ENCODE measurements around the gene PCDHGB2.
"Not testable (repeated sequence)": the region's sequence is repeated elsewhere in the genome, so short reads cannot be mapped to it uniquely, and the experiment has no call there.

Gene PCDHGB2

DNA sequence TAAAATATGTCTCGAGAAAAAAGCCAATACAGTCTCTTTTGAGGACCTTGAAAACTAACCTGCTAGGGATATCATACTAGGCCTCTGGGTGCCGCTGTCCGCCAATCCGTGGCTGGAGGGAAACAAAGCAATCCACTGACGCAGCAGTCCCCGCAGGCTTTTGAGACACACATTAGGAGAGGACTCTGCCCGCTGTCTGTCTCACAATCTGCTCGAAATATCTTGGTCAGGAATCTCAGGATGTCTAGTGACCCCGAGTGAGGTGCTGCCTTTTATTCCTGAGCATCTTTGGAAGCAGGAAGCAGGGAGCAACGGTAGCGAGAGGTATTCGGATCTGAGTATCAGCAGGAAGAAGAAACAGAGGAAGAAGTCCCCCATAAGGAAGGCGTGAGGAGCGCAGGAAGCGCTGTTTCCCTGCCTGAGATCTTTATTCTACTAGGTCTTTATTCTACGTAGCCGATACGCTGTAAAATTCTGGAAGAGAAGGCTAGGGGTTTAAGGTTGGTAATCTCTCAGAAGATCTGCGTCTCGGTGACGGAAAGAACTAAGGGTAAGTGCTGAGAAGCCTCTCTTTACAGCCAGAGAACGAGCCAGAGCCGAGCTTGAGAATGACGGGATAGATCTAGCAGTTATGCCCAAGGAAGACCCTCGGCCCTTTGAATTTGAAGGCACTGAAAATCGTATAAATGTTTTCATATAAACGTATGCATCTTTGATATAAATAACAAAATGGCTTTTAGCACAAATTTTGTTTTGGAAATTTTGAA lies 33.5 kb upstream of the PCDHGB2 start:
- peak; percentile 39 for DNase-seq (ENCODE audit: low read depth)
- H3K4me3 ChIP-seq (ENCODE audit: control insufficient read depth, low read depth, low read length): peak overlapping the region; percentile 43
- TF ChIP-seq, protein P1, sequence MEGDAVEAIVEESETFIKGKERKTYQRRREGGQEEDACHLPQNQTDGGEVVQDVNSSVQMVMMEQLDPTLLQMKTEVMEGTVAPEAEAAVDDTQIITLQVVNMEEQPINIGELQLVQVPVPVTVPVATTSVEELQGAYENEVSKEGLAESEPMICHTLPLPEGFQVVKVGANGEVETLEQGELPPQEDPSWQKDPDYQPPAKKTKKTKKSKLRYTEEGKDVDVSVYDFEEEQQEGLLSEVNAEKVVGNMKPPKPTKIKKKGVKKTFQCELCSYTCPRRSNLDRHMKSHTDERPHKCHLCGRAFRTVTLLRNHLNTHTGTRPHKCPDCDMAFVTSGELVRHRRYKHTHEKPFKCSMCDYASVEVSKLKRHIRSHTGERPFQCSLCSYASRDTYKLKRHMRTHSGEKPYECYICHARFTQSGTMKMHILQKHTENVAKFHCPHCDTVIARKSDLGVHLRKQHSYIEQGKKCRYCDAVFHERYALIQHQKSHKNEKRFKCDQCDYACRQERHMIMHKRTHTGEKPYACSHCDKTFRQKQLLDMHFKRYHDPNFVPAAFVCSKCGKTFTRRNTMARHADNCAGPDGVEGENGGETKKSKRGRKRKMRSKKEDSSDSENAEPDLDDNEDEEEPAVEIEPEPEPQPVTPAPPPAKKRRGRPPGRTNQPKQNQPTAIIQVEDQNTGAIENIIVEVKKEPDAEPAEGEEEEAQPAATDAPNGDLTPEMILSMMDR (IDR thresholded peaks at IDR 0.05; ENCODE audit: control insufficient read depth, insufficient read depth, low read depth, low read length, missing control alignments): peak; percentile 85

- H3K4me3 ChIP-seq (ENCODE audit: control insufficient read depth, low read depth, low read length): no peak overlapping the region
- DNase-seq (ENCODE audit: low read depth): no peak
- TF ChIP-seq, protein P1 (IDR thresholded peaks at IDR 0.05; ENCODE audit: control insufficient read depth, insufficient read depth, low read depth, low read length, missing control alignments): no peak
Observed at GRCh38 chr5:141328231-141328630, 31.6 kb upstream of the PCDHGB2 start.

GRCh38 chr5:141330299-141331080 lies 29.3 kb upstream of the PCDHGB2 start, which contains the start of gene PCDHGA1:
TSS of gene PCDHGA1 (plus strand) at chr5:141330514.
- DNase-seq (ENCODE audit: low read depth): peak; percentile 46
- TF ChIP-seq, protein P1 (IDR thresholded peaks at IDR 0.05; ENCODE audit: control insufficient read depth, insufficient read depth, low read depth, low read length, missing control alignments): peak; percentile 74
- H3K4me3 ChIP-seq (ENCODE audit: control insufficient read depth, low read depth, low read length): peak within 1 kb of the TSS; percentile 45

DNA sequence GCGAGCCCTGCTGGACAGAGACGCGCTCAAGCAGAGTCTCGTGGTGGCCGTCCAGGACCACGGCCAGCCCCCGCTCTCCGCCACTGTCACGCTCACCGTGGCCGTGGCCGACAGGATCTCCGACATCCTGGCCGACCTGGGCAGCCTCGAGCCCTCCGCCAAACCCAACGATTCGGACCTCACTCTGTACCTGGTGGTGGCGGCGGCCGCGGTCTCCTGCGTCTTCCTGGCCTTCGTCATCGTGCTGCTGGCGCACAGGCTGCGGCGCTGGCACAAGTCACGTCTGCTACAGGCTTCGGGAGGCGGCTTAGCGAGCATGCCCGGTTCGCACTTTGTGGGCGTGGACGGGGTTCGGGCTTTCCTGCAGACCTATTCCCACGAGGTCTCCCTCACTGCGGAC lies 27.2 kb upstream of the PCDHGB2 start:
- DNase-seq (ENCODE audit: low read depth); H3K4me3 ChIP-seq (ENCODE audit: control insufficient read depth, low read depth, low read length): not testable (repeated sequence)

GRCh38 chr5:141338538-141339306 lies 21.1 kb upstream of the PCDHGB2 start, which contains the start of gene PCDHGA2:
TSS of gene PCDHGA2 (plus strand) at chr5:141338760.
- TF ChIP-seq, protein P1 (IDR thresholded peaks at IDR 0.05; ENCODE audit: control insufficient read depth, insufficient read depth, low read depth, low read length, missing control alignments): peak; percentile 73
- DNase-seq (ENCODE audit: low read depth): no peak
- H3K4me3 ChIP-seq (ENCODE audit: control insufficient read depth, low read depth, low read length): peak within 1 kb of the TSS; percentile 53

- not testable (repeated sequence) for H3K4me3 ChIP-seq (ENCODE audit: control insufficient read depth, low read depth, low read length); DNase-seq (ENCODE audit: low read depth)
Observed at GRCh38 chr5:141340781-141341354, 18.9 kb upstream of the PCDHGB2 start.

DNA sequence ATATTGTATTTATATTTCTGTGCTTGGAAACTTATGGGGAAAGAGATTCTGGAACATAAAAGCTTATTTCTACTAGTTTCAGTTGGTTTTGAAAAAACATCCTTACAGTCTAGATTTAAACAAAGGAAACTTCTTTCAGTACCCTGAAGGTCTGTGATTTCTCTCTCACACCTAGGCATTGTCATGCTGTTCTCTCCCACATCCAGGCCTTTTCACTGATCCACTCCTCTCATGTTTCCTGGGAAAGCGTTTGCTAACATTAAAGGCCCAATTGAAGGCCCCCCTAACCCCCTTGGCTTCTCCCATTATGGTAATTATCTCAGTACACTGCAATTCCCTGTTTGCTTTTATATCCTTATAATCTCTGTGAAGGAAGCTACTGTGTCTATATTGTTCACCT lies 17.0 kb upstream of the PCDHGB2 start:
- TF ChIP-seq, protein P1 (IDR thresholded peaks at IDR 0.05; ENCODE audit: control insufficient read depth, insufficient read depth, low read depth, low read length, missing control alignments): no peak
- no peak overlapping the region for H3K4me3 ChIP-seq (ENCODE audit: control insufficient read depth, low read depth, low read length)
- DNase-seq (ENCODE audit: low read depth): no peak
